SJCRH30 (cell line): ENCODE measurements around the gene ZNF142. TPM values are rescaled to one million over a fixed set of nuclear protein-coding genes. Genes with fewer than 3 reads are reported as not detected.
A peak's percentile ranks its signal among the peaks of the same experiment; 100 is the strongest.

Source experiments
- DNase-seq, 2 experiments: peaks; one replicate each; pipeline ENCODE4 v3.0.0-alpha.2; 2015 to 2020
- H3K27ac ChIP-seq: fragments of 250-450 bp; sonication (Bioruptor Pico); 2 replicates; pipeline ENCODE4 v1.5.1; 2020; ENCODE audit warnings: mild to moderate bottlenecking, moderate library complexity
- H3K27me3 ChIP-seq: fragments of 250-450 bp; sonication (Bioruptor Pico); 2 replicates; pipeline ENCODE4 v1.5.1; 2020; ENCODE audit warnings: mild to moderate bottlenecking, moderate library complexity
- H3K36me3 ChIP-seq: fragments of 250-450 bp; sonication (Bioruptor Pico); 2 replicates; pipeline ENCODE4 v1.5.1; 2020; ENCODE audit warnings: mild to moderate bottlenecking, moderate library complexity
- H3K4me1 ChIP-seq: fragments of 250-450 bp; sonication (Bioruptor Pico); 2 replicates; pipeline ENCODE4 v1.5.1; 2020; ENCODE audit warnings: mild to moderate bottlenecking, moderate library complexity
- H3K4me3 ChIP-seq: fragments of 250-450 bp; sonication (Bioruptor Pico); 2 replicates; pipeline ENCODE4 v1.5.1; 2020; ENCODE audit warnings: mild to moderate bottlenecking, moderate library complexity
- H3K9me3 ChIP-seq: fragments of 250-450 bp; sonication (Bioruptor Pico); replicated peaks from 2 replicates; pipeline ENCODE4 v1.5.1; 2020; ENCODE audit warnings: mild to moderate bottlenecking, moderate library complexity
- total RNA-seq: library from RNA; depleted of rRNA; stranded (reverse); fragments of >200 nt; shearing (Covaris generic); gene quantifications from 2 replicates; pipeline ENCODE4 v1.2.3, GENCODE V29; 2014; rRNA removed

The ZNF142 gene
- total RNA-seq, 1 experiment from 2014 or later, result 14.6 TPM

- no peak for DNase-seq
- peaks cover 14% of the 10 kb centered on the region for H3K36me3 ChIP-seq
- H3K4me3 ChIP-seq, result no peak overlapping the region
- H3K27ac ChIP-seq, result no peak overlapping the region
- H3K27me3 ChIP-seq, result no peaks in the 10 kb centered on the region
- H3K4me1 ChIP-seq, result no peaks in the 10 kb centered on the region
- no peaks in the 10 kb centered on the region for H3K9me3 ChIP-seq
Measured at GRCh38 chr2:218631837-218632236, 27.6 kb downstream of the ZNF142 start.

GRCh38 chr2:218627939-218628338 is 31.5 kb downstream of the ZNF142 start:
- Histone ChIP-seq H3K4me3 (no peak overlapping the region), H3K27ac (no peak overlapping the region), H3K36me3 (no peaks in the 10 kb centered on the region), H3K27me3 (no peaks in the 10 kb centered on the region), H3K9me3 (no peaks in the 10 kb centered on the region), H3K4me1 (no peaks in the 10 kb centered on the region)
- no peak for DNase-seq

GRCh38 chr2:218626369-218626768 is 33.1 kb downstream of the ZNF142 start:
- Histone ChIP-seq H3K4me3 (no peak overlapping the region), H3K9me3 (no peaks in the 10 kb centered on the region), H3K4me1 (no peaks in the 10 kb centered on the region), H3K27ac (no peak overlapping the region), H3K36me3 (no peaks in the 10 kb centered on the region), H3K27me3 (no peaks in the 10 kb centered on the region)
- no peak for DNase-seq

- Histone ChIP-seq H3K9me3 (no peaks in the 10 kb centered on the region), H3K4me3 (no peak overlapping the region), H3K27me3 (no peaks in the 10 kb centered on the region), H3K36me3 (no peaks in the 10 kb centered on the region), H3K4me1 (no peaks in the 10 kb centered on the region), H3K27ac (no peak overlapping the region)
- no peak for DNase-seq
Measured at GRCh38 chr2:218623366-218623705, 36.1 kb downstream of the ZNF142 start.

- Histone ChIP-seq H3K27ac (no peak overlapping the region), H3K27me3 (no peaks in the 10 kb centered on the region), H3K4me1 (no peaks in the 10 kb centered on the region), H3K4me3 (no peak overlapping the region), H3K36me3 (no peaks in the 10 kb centered on the region), H3K9me3 (no peaks in the 10 kb centered on the region)
- DNase-seq, result no peak
Measured at GRCh38 chr2:218622606-218623365, 36.6 kb downstream of the ZNF142 start.

- no peak overlapping the region for H3K4me3 ChIP-seq
- no peaks in the 10 kb centered on the region for H3K36me3 ChIP-seq
- H3K4me1 ChIP-seq, result no peaks in the 10 kb centered on the region
- no peak for DNase-seq
- H3K27ac ChIP-seq, result no peak overlapping the region
- H3K27me3 ChIP-seq, result no peaks in the 10 kb centered on the region
- H3K9me3 ChIP-seq, result no peaks in the 10 kb centered on the region
Measured at GRCh38 chr2:218621007-218621406, 38.4 kb downstream of the ZNF142 start.

GRCh38 chr2:218618102-218618860 is 41.1 kb downstream of the ZNF142 start:
- Histone ChIP-seq H3K27me3 (no peaks in the 10 kb centered on the region), H3K4me1 (no peaks in the 10 kb centered on the region), H3K27ac (no peak overlapping the region), H3K36me3 (no peaks in the 10 kb centered on the region), H3K4me3 (no peak overlapping the region), H3K9me3 (no peaks in the 10 kb centered on the region)
- peak in 1 of 2 experiments; percentile 28 for DNase-seq

GRCh38 chr2:218615868-218616315 is 43.5 kb downstream of the ZNF142 start:
- DNase-seq, result no peak
- H3K27ac ChIP-seq, result no peak overlapping the region
- no peaks in the 10 kb centered on the region for H3K4me1 ChIP-seq
- H3K9me3 ChIP-seq, result no peaks in the 10 kb centered on the region
- H3K27me3 ChIP-seq, result no peaks in the 10 kb centered on the region
- H3K36me3 ChIP-seq, result no peaks in the 10 kb centered on the region
- H3K4me3 ChIP-seq, result no peak overlapping the region

- peaks cover 25% of the 10 kb centered on the region for H3K4me1 ChIP-seq
- no peak within 1 kb of the TSS for H3K27ac ChIP-seq
- H3K27me3 ChIP-seq, result no peaks in the 10 kb centered on the region
- no peaks in the 10 kb centered on the region for H3K36me3 ChIP-seq
- peak within 1 kb of the TSS; percentile 18 for H3K4me3 ChIP-seq
- H3K9me3 ChIP-seq, result no peaks in the 10 kb centered on the region
- peak; percentile 74 to 88 for DNase-seq
Measured at GRCh38 chr2:218607436-218608115, 51.8 kb downstream of the ZNF142 start, which contains the start of gene PLCD4. PLCD4 (plus strand) TSS chr2:218607899; CDS start chr2:218615740, 7,841 bp downstream.

- H3K4me1 ChIP-seq, result peaks cover 25% of the 10 kb centered on the region
- H3K36me3 ChIP-seq, result no peaks in the 10 kb centered on the region
- no peak overlapping the region for H3K4me3 ChIP-seq
- H3K27me3 ChIP-seq, result no peaks in the 10 kb centered on the region
- no peaks in the 10 kb centered on the region for H3K9me3 ChIP-seq
- H3K27ac ChIP-seq, result no peak overlapping the region
- peak; percentile 64 to 86 for DNase-seq
Measured at GRCh38 chr2:218605432-218605831, 54.0 kb downstream of the ZNF142 start.

Other genes with a start within 250 kb of the ZNF142 start
- gene VIL1, start 240.5 kb downstream of the ZNF142 start, total RNA-seq, result 0.02 and 0.03 TPM in 2 replicates
- 30.2 and 34.9 TPM in 2 replicates for gene USP37, start 91.3 kb downstream of the ZNF142 start, total RNA-seq
- 166 and 188 TPM in 2 replicates for gene CNOT9, start 90.8 kb downstream of the ZNF142 start, total RNA-seq
- 0.71 and 0.75 TPM in 2 replicates for gene PLCD4, start 51.7 kb downstream of the ZNF142 start, total RNA-seq
- 33.7 and 34.6 TPM in 2 replicates for gene BCS1L, start 60 bp upstream of the ZNF142 start, total RNA-seq
- gene RNF25, start 12.4 kb upstream of the ZNF142 start, total RNA-seq, result 18.5 and 22.6 TPM in 2 replicates
- gene STK36, start 12.5 kb upstream of the ZNF142 start, total RNA-seq, result 11.2 and 14.9 TPM in 2 replicates
- 52.1 and 60.8 TPM in 2 replicates for gene TTLL4, start 51.2 kb upstream of the ZNF142 start, total RNA-seq
- 3.2 and 3.6 TPM in 2 replicates for gene CYP27A1, start 122.5 kb upstream of the ZNF142 start, total RNA-seq
- gene PRKAG3, start 172.2 kb upstream of the ZNF142 start, total RNA-seq, result 0.13 and 0.16 TPM in 2 replicates
- 0.08 and 0.10 TPM in 2 replicates for gene WNT6, start 200.2 kb upstream of the ZNF142 start, total RNA-seq
- gene WNT10A, start 221.2 kb upstream of the ZNF142 start, total RNA-seq, result 0.10 and 0.28 TPM in 2 replicates